Right hindlimb (tissue), 1 donor: ENCODE data around the gene KRTAP16-1.

Experiments
- DNase-seq: peaks from one replicate; pipeline ENCODE4 v3.0.0-alpha.2; 2018

Gene KRTAP16-1

DNA sequence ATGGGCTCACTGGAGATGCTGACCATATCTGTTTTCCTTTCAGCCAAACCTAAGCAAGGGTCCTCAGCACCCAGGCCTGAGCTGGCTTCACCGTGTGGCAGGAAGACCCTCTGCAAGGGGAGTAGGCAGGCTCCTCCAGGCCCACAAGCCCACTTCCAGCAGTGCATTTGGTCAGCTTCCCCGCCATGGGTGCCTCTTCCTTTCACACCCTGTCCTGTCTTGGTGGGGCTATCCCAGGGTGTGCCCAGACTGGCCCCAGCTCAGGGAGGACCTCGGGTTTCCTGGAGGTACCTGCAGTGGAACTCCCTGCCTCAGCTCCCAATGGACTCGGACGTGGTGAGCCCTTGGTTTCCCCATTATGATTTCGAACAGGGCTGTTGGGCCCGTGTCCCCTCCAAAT is 19.1 kb upstream of the KRTAP16-1 start:
- DNase-seq: no peak

DNA sequence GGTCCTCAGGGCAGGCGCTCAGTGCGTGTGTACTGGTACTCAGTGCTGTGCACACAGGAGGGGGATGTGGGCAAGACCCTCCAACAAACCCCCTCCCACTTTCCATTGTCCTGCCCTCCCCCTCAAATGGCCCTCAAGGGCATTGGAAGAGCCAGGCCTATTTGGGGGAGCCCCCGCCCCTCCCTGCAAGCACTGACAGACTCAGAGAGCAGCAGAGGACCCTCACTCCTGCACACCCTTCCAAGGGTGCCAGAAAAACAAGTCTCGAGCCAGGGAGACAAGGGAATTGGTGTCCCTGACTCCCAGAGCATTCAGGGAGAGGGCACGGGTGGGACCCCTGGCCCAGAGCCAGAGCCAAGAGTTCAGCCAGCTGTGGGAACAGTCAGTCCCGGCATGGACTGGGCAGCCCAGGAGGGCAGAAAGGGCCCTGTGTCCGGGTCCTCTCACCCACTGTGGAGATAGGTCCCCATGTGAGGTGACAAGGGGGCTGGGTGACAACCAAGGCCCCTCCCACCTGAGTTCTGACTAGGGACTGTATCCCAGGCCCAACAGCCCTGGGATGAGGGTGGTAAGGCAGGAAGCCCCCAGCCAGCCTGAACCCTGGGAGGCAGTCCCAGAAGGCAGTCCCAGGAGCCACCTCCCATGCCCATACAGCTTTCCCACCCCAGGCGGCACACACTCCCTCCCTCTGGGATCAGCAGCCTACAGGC is 18.5 kb upstream of the KRTAP16-1 start:
- no peak for DNase-seq

DNA sequence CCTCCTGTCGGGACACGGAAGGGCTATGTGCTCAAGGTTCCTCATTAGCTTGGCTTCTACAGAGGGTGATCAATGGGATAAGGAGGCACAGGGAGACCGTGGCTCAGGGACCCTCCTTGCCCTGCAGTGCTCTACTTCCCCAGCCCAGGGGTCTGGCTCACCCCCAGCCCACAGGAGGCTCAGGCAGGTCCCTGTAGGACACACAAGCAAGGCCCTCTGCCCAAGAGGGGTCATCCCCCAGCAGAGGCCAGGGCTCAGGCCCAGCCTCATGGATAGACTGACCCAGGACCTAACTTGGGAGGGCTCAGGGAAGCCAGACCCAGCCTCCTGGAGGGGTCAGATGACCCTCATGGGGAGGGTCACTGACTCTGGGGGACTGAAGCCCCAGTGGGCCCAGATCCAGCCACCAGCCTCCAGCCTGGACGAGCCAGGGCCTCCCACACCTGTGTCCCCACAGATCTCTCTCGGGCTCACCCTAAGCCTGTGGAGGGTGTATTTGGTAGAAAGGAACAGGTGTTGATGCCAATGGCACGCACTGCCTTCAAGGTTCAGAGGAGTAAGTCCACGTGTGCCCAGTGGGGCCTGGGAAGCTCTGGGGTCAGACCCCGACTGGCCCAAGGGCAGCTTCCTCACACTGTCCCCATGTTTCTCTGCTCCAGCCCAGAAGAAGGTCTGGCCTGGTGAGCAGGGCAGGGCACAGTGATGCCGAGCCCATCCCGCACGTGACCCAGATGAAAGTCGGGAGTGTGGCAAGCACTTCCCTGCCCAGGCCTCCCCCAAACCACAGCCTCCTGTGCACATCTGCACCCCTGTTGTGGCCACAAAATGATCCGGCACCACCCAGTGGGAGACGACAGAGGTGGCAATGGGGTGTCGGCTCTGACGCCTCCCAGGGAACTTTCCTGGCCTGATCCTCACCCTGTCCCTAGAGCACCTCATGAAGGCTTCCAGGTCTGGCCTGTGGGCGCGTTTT is 17.4 kb upstream of the KRTAP16-1 start:
- DNase-seq: no peak

DNA sequence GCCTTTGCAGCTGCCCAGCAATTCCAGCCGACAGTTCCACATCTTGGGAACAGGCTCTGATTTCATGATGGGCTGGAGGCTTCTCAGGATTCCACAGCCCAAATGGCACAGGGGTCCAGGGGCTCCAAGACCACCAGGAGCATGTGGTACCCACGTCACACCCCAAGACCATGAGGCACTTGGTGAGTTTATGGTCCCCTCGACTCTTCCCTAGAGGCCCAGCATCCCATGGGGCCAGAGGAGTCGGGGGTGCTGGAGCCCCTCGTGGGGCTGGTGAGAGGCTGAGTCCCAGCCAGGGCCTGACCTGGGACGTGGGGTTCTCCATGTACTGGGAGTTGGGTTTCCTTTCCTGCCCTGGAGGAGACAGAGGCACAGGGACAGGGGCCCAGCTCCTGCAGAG is 16.5 kb upstream of the KRTAP16-1 start:
- no peak for DNase-seq

DNA sequence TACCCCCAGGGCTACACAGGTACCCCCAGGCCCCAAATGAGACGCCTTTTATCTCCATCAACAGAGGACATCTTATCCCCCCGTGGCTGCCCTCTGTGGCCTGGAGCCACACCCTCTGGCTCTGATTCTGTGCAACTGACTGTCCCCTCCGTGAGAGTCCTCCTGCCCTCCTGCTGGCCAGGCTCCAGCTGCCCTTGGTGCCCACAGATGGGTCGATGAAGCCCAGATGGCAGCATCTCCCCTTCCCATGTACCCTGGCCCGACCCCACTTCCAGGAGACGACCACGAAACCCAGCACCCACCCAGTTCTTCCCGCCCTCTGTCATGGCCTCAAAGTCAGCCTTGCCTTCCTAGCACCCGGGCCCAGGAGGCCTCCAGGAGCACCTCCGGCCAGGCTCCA is 16.0 kb upstream of the KRTAP16-1 start:
- DNase-seq: no peak

- no peak for DNase-seq
Measured at GRCh38 chr17:41324180-41325075, 15.3 kb upstream of the KRTAP16-1 start.

DNA sequence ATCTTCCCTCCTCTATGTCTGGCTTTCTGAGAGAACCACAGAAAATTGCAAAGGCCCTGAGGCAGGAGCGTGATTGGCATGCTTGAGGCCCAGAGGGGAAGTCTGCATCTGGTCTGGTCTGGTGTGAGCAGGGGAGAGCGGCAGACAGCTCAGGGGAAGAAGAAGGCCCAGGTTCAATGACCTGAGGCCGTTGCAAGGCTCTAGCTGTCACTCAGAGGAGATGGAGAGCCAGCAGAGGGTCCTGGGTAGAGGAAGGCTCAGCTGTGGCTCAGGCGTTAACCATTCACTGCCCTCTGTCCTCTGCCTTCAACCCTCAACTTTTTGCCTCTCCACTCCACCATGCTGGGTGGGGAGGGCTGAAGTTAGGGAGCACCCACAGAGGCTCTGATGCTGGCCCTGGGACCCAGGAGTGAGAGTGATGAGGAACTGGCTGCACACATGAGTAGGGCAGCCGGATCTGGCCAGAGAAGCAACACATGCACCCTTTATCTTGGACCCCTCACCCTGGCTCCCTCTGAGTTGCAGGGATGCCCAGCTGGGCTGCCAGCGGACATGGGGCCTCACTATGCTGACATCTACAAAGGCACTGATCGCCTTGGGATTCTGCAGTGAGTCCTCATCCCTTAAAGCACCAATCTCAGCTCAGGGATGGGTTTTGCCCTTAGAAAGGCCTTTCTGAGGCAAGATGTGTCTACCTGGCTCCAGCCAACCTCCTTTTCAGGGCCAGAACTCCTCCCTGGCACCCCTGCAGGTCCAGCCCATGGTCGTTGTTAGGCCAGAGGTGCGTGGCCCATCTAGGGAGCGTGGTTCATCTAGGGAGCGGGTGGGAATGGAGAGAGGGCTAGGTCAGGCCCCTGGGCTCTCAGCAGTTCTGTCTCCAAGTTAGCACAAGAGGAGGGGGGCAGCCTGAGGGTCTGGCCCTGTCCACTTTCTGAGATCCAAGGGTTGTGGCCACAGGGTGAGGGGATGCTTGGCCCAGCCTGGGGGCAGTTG is 14.1 kb upstream of the KRTAP16-1 start:
- DNase-seq: no peak

- no peak for DNase-seq
Measured at GRCh38 chr17:41322094-41322902, 13.2 kb upstream of the KRTAP16-1 start.

GRCh38 chr17:41318231-41318630 is 9.1 kb upstream of the KRTAP16-1 start:
- DNase-seq: no peak

- DNase-seq: no peak
Measured at GRCh38 chr17:41315814-41316445, 6.8 kb upstream of the KRTAP16-1 start.

DNA sequence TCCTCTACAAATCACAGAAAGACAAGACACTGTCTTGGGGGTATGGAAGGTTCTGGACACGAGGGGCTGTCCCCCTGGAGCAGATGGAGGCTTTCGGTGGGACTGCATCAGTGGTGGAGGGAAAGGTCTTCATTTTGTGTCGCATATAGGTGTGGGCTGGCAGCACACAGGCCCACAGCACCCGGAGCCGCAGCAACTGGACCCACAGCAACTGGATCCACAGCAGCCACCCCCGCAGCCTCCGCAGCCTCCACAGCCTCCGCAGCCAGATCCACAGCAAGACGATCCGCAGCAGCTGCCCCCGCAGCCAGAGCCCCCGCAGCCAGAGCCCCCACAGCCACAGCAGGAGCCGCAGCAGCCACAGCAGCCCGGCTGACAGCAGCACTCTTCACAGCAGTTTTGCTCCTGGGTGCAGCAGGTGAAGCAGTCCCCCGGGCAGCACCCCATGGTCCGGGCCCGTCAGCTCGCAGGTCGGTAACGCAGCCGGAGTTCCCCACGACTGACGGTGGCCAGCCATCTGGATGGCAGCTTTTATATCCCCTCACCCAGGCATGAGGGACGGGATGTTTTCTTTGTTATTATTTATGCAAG is 6.2 kb upstream of the KRTAP16-1 start, which contains the start of gene KRTAP17-1:
KRTAP17-1 (minus strand) TSS at position 507 of the 591 bp plus-strand sequence; CDS start at position 447, 60 bp downstream.
- DNase-seq: no peak

- no peak for DNase-seq
Measured at GRCh38 chr17:41311111-41311510, 2.0 kb upstream of the KRTAP16-1 start.

GRCh38 chr17:41308251-41308917 is 725 bp downstream of the KRTAP16-1 start:
- DNase-seq: peak; percentile 72

GRCh38 chr17:41307647-41308046 is 1.5 kb downstream of the KRTAP16-1 start:
- DNase-seq: no peak

GRCh38 chr17:41304091-41304490 is 5.0 kb downstream of the KRTAP16-1 start:
- DNase-seq: no peak

DNA sequence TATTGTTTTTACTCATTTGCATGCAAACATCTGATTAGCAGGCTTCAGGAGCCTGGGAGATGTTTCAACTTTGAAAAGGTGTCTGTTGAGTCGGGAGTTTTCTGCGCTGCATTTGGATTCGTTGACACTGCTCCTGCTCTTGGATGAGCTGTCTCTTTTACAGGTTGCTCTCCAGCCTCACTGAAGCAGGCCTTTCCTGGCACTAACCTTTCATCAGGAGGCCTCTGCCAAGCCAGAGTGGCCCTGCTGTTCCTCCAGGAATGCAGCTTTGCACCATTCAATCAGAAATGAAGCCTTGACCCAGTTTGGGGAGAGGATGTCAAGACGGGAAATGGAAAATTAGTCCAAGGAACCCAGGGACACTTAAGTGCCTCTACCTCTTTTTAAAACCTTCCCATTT is 6.1 kb downstream of the KRTAP16-1 start:
- DNase-seq: no peak

DNA sequence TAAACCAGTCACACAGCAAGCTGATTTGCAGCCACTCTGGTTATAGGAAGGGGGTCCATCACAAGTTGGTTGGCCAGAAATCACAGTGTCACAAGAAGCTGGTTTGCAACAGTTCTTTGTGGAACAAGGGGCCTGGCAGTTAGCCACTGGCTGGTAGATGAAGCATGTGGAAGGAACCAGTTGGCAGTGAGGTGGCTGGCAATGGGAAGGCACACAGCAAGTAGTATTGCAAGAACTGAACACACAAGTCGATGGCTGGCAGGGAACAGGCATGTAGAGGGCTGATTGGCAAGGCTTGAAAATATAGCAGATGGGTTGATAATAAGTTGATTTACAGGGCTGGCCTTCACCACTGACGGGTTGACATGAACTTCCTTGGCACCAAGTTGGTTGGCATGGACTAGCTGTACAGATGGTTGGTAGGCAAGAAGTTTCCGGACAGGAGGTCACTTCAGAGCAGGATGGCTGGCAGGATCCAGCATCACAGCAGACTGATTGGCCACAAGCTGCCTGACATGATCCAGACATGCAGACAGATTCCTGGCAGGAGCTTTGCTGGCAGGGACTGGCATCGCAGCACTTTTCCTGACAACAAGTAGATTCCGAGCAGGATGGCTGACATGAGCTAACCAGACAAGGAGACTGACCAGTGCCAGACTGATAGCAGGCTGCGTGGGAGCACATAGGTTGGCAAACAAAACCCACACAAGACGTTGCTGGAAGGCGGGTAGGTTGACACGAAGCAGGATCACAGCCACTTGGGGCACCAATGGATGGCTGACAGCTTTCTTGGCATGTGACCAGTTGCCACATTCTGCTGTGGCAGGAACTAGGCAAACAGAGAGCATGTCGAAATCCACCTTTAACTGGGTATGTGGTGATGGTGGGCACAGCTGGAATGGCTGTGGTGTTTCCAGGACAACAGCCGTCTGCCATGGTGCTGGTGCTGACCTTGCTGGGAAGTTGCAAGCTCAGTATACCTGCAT is 6.9 kb downstream of the KRTAP16-1 start, which contains the start of gene KRTAP29-1:
KRTAP29-1 (minus strand) TSS at position 936 of the 986 bp plus-strand sequence; CDS start at position 936, 0 bp downstream.
- DNase-seq: no peak
